HEK293 (cell line): Measurements from ENCODE around the gene NDUFB11.

Experiments used
- ELK4 ChIP-seq: IDR thresholded peaks from 2 replicates; pipeline ENCODE4 v1.6.1; 2011; ENCODE audit warnings: mild to moderate bottlenecking, low read depth, low read length, borderline replicate concordance
- GLI2 ChIP-seq: fragments of 450-650 bp; formaldehyde crosslinking; IDR thresholded peaks from 2 replicates; pipeline ENCODE4; 2017; ENCODE audit warnings: missing biosample characterization, missing genetic modification characterization, low read depth, borderline replicate concordance
- GLIS1 ChIP-seq: fragments of 450-650 bp; formaldehyde crosslinking; IDR thresholded peaks from 2 replicates; pipeline ENCODE4 v1.5.1; 2016; ENCODE audit warnings: missing biosample characterization, missing genetic modification characterization
- HOXA7 ChIP-seq: sonication (generic); formaldehyde crosslinking; IDR thresholded peaks from 2 replicates; pipeline ENCODE4 v1.8.1; 2022; ENCODE audit warnings: missing genetic modification reagents, borderline replicate concordance
- OSR2 ChIP-seq: fragments of 450-650 bp; formaldehyde crosslinking; IDR thresholded peaks from 2 replicates; pipeline ENCODE4 v1.5.1; 2016; ENCODE audit warnings: missing biosample characterization, missing genetic modification characterization
- PBX3 ChIP-seq: sonication (generic); formaldehyde crosslinking; IDR thresholded peaks from 2 replicates; pipeline ENCODE4 v1.8.1; 2022; ENCODE audit warnings: mild to moderate bottlenecking, moderate library complexity, missing genetic modification reagents
- ZBTB17 ChIP-seq: fragments of 450-650 bp; formaldehyde crosslinking; IDR thresholded peaks from 2 replicates; pipeline ENCODE4 v1.5.1; 2016; ENCODE audit warnings: missing biosample characterization, missing genetic modification characterization
- ZBTB8A ChIP-seq: fragments of 450-650 bp; formaldehyde crosslinking; IDR thresholded peaks from 2 replicates; pipeline ENCODE4 v1.5.1; 2016; ENCODE audit warnings: missing biosample characterization, missing genetic modification characterization
- ZFHX2 ChIP-seq: fragments of 450-650 bp; formaldehyde crosslinking; conservative IDR thresholded peaks from 2 replicates; pipeline ENCODE4 v1.5.1; 2016; ENCODE audit warnings: missing biosample characterization, missing genetic modification characterization
- ZNF140 ChIP-seq: fragments of 450-650 bp; formaldehyde crosslinking; IDR thresholded peaks from 2 replicates; pipeline ENCODE4 v1.5.1; 2016; ENCODE audit warnings: missing biosample characterization, missing genetic modification characterization
- ZNF175 ChIP-seq: fragments of 450-650 bp; formaldehyde crosslinking; IDR thresholded peaks from 2 replicates; pipeline ENCODE4 v1.5.1; 2016; ENCODE audit warnings: missing biosample characterization, missing genetic modification characterization
- ZNF184 ChIP-seq: fragments of 450-650 bp; IDR thresholded peaks from 2 replicates; pipeline ENCODE4 v1.5.1; 2018; ENCODE audit warnings: missing biosample characterization, mild to moderate bottlenecking, missing genetic modification characterization
- ZNF19 ChIP-seq: fragments of 450-650 bp; formaldehyde crosslinking; IDR thresholded peaks from 2 replicates; pipeline ENCODE4; 2016; ENCODE audit warnings: missing biosample characterization, missing genetic modification characterization, low read depth
- ZNF302 ChIP-seq: fragments of 450-650 bp; formaldehyde crosslinking; IDR thresholded peaks from 2 replicates; pipeline ENCODE4 v1.5.1; 2016; ENCODE audit warnings: missing biosample characterization, missing genetic modification characterization, low read depth
- ZNF521 ChIP-seq: fragments of 450-650 bp; formaldehyde crosslinking; IDR thresholded peaks from 2 replicates; pipeline ENCODE4 v1.5.1; 2017; ENCODE audit warnings: missing biosample characterization, mild to moderate bottlenecking, missing genetic modification characterization
- ZNF549 ChIP-seq: fragments of 450-650 bp; IDR thresholded peaks from 2 replicates; pipeline ENCODE4 v1.5.1; 2018; ENCODE audit warnings: missing biosample characterization, missing genetic modification characterization, mild to moderate bottlenecking, inconsistent platforms, moderate library complexity
- ZNF561 ChIP-seq: fragments of 450-650 bp; IDR thresholded peaks from 2 replicates; pipeline ENCODE4 v1.5.1; 2018; ENCODE audit warnings: missing biosample characterization, missing genetic modification characterization, borderline replicate concordance
- ZNF623 ChIP-seq: fragments of 450-650 bp; formaldehyde crosslinking; IDR thresholded peaks from 2 replicates; pipeline ENCODE4 v1.5.1; 2016; ENCODE audit warnings: missing biosample characterization, missing genetic modification characterization
- ZNF664 ChIP-seq: fragments of 450-650 bp; formaldehyde crosslinking; IDR thresholded peaks from 2 replicates; pipeline ENCODE4 v1.5.1; 2016; ENCODE audit warnings: missing biosample characterization, missing genetic modification characterization
- ZNF843 ChIP-seq: fragments of 450-650 bp; formaldehyde crosslinking; IDR thresholded peaks from 2 replicates; pipeline ENCODE4 v1.5.1; 2016; ENCODE audit warnings: missing biosample characterization, missing genetic modification characterization
- ZSCAN16 ChIP-seq: fragments of 450-650 bp; formaldehyde crosslinking; IDR thresholded peaks from 2 replicates; pipeline ENCODE4 v1.5.1; 2016; ENCODE audit warnings: missing biosample characterization, missing genetic modification characterization
- ZSCAN23 ChIP-seq: fragments of 450-650 bp; formaldehyde crosslinking; IDR thresholded peaks from 2 replicates; pipeline ENCODE4 v1.5.1; 2016; ENCODE audit warnings: missing biosample characterization, missing genetic modification characterization
- ZSCAN5A ChIP-seq: fragments of 450-650 bp; formaldehyde crosslinking; IDR thresholded peaks from 2 replicates; pipeline ENCODE4 v1.5.1; 2016; ENCODE audit warnings: missing biosample characterization, missing genetic modification characterization
- TF ChIP-seq, protein P1 (sequence below): fragments of 450-650 bp; formaldehyde crosslinking; IDR thresholded peaks from 2 replicates; pipeline ENCODE4 v1.5.1; 2017; ENCODE audit warnings: missing biosample characterization, mild to moderate bottlenecking, missing genetic modification characterization, moderate library complexity
- TF ChIP-seq, protein P2 (sequence below): fragments of 450-650 bp; formaldehyde crosslinking; IDR thresholded peaks from 2 replicates; pipeline ENCODE4 v1.5.1; 2016; ENCODE audit warnings: missing biosample characterization, missing genetic modification characterization
- TF ChIP-seq, protein P3 (sequence below): fragments of 450-650 bp; formaldehyde crosslinking; IDR thresholded peaks from 2 replicates; pipeline ENCODE4 v1.5.1; 2017; ENCODE audit warnings: missing biosample characterization, missing genetic modification characterization
- TF ChIP-seq, protein P4 (sequence below): fragments of 450-650 bp; IDR thresholded peaks from 2 replicates; pipeline ENCODE4 v1.5.1; 2018; ENCODE audit warnings: missing biosample characterization, mild to moderate bottlenecking, missing genetic modification characterization

The NDUFB11 gene

GRCh38 chrX:47193475-47194193 lies 49.1 kb upstream of the NDUFB11 start, which contains the start of gene UBA1 (continued):
- no peak; the same call in 1 of the 2 replicates for TF ChIP-seq ELK4
- TF ChIP-seq ZNF549 (tag by site-specific recombination), result no peak
- TF ChIP-seq ZBTB8A (tag by site-specific recombination), result no peak
- TF ChIP-seq, protein P1, sequence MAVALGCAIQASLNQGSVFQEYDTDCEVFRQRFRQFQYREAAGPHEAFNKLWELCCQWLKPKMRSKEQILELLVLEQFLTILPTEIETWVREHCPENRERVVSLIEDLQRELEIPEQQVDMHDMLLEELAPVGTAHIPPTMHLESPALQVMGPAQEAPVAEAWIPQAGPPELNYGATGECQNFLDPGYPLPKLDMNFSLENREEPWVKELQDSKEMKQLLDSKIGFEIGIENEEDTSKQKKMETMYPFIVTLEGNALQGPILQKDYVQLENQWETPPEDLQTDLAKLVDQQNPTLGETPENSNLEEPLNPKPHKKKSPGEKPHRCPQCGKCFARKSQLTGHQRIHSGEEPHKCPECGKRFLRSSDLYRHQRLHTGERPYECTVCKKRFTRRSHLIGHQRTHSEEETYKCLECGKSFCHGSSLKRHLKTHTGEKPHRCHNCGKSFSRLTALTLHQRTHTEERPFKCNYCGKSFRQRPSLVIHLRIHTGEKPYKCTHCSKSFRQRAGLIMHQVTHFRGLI (tag by site-specific recombination), result no peak
- TF ChIP-seq ZNF664 (tag by site-specific recombination), result no peak
- peak; percentile 13; the same call in 1 of the 2 replicates for TF ChIP-seq ZSCAN23 (tag by site-specific recombination)
- TF ChIP-seq, protein P2, sequence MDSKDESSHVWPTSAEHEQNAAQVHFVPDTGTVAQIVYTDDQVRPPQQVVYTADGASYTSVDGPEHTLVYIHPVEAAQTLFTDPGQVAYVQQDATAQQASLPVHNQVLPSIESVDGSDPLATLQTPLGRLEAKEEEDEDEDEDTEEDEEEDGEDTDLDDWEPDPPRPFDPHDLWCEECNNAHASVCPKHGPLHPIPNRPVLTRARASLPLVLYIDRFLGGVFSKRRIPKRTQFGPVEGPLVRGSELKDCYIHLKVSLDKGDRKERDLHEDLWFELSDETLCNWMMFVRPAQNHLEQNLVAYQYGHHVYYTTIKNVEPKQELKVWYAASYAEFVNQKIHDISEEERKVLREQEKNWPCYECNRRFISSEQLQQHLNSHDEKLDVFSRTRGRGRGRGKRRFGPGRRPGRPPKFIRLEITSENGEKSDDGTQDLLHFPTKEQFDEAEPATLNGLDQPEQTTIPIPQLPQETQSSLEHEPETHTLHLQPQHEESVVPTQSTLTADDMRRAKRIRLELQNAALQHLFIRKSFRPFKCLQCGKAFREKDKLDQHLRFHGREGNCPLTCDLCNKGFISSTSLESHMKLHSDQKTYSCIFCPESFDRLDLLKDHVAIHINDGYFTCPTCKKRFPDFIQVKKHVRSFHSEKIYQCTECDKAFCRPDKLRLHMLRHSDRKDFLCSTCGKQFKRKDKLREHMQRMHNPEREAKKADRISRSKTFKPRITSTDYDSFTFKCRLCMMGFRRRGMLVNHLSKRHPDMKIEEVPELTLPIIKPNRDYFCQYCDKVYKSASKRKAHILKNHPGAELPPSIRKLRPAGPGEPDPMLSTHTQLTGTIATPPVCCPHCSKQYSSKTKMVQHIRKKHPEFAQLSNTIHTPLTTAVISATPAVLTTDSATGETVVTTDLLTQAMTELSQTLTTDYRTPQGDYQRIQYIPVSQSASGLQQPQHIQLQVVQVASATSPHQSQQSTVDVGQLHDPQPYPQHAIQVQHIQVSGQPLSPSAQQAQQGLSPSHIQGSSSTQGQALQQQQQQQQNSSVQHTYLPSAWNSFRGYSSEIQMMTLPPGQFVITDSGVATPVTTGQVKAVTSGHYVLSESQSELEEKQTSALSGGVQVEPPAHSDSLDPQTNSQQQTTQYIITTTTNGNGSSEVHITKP, result peak; percentile 80
- 0 out of 2 replicates have a peak, but pooled peaks have one; percentile 13 for TF ChIP-seq GLIS1
- TF ChIP-seq ZNF175 (tag by site-specific recombination), result no peak
- TF ChIP-seq ZNF19, result no peak
- no peak for TF ChIP-seq GLI2 (tag by site-specific recombination)
- no peak for TF ChIP-seq PBX3
- peak; percentile 82 for TF ChIP-seq ZBTB17
- no peak for TF ChIP-seq HOXA7 (CRISPR knock-in tag)
- no peak for TF ChIP-seq ZNF302 (tag by site-specific recombination)
- no peak for TF ChIP-seq ZSCAN16 (tag by site-specific recombination)
- TF ChIP-seq ZNF521, result no peak
- TF ChIP-seq ZNF561 (tag by site-specific recombination), result peak; percentile 27; the same call in 1 of the 2 replicates
- TF ChIP-seq, protein P3, sequence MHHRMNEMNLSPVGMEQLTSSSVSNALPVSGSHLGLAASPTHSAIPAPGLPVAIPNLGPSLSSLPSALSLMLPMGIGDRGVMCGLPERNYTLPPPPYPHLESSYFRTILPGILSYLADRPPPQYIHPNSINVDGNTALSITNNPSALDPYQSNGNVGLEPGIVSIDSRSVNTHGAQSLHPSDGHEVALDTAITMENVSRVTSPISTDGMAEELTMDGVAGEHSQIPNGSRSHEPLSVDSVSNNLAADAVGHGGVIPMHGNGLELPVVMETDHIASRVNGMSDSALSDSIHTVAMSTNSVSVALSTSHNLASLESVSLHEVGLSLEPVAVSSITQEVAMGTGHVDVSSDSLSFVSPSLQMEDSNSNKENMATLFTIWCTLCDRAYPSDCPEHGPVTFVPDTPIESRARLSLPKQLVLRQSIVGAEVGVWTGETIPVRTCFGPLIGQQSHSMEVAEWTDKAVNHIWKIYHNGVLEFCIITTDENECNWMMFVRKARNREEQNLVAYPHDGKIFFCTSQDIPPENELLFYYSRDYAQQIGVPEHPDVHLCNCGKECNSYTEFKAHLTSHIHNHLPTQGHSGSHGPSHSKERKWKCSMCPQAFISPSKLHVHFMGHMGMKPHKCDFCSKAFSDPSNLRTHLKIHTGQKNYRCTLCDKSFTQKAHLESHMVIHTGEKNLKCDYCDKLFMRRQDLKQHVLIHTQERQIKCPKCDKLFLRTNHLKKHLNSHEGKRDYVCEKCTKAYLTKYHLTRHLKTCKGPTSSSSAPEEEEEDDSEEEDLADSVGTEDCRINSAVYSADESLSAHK (tag by site-specific recombination), result no peak
- no peak for TF ChIP-seq ZNF140
- TF ChIP-seq OSR2 (tag by site-specific recombination), result peak; percentile 81
- TF ChIP-seq, protein P4, sequence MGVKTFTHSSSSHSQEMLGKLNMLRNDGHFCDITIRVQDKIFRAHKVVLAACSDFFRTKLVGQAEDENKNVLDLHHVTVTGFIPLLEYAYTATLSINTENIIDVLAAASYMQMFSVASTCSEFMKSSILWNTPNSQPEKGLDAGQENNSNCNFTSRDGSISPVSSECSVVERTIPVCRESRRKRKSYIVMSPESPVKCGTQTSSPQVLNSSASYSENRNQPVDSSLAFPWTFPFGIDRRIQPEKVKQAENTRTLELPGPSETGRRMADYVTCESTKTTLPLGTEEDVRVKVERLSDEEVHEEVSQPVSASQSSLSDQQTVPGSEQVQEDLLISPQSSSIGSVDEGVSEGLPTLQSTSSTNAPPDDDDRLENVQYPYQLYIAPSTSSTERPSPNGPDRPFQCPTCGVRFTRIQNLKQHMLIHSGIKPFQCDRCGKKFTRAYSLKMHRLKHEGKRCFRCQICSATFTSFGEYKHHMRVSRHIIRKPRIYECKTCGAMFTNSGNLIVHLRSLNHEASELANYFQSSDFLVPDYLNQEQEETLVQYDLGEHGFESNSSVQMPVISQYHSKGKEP, result no peak; the same call in 1 of the 2 replicates
- TF ChIP-seq ZFHX2 (tag by site-specific recombination), result peak; percentile 86
- TF ChIP-seq ZNF623, result no peak
- no peak for TF ChIP-seq ZNF184 (tag by site-specific recombination)
- no peak for TF ChIP-seq ZNF843 (tag by site-specific recombination)
- TF ChIP-seq ZSCAN5A (tag by site-specific recombination), result peak; percentile 86; the same call in 1 of the 2 replicates
